Right atrium auricular region (tissue), 2 donors: ENCODE data around the gene EFCAB7. TPM values are rescaled to one million over a fixed set of nuclear protein-coding genes. Genes with fewer than 3 reads are reported as not detected.

Experiments
- DNase-seq: peaks from one replicate; pipeline ENCODE4 v3.0.0-alpha.2; 2019; ENCODE audit warnings: low spot score
- H3K27ac ChIP-seq, 2 donors: fragments of 200-600 bp; sonication (generic); 1 replicate in 1 of 2; 2 replicates in 1 of 2; pipeline ENCODE4 v1.5.1; 2016 to 2019
- H3K27me3 ChIP-seq, 2 donors: fragments of 200-600 bp; sonication (generic); one replicate each; pipeline versions ENCODE4 v1.5.1 to v1.6.0; 2017 to 2019
- H3K36me3 ChIP-seq: fragments of 200-600 bp; sonication (generic); one replicate; pipeline ENCODE4 v1.5.1; 2016
- H3K4me1 ChIP-seq, 2 donors: fragments of 200-600 bp; sonication (generic); one replicate each; pipeline versions ENCODE4 v1.5.1 to v1.6.0; 2017 to 2019
- H3K4me3 ChIP-seq, 2 donors: fragments of 200-600 bp; sonication (generic); 1 replicate in 1 of 2; 2 replicates in 1 of 2; pipeline ENCODE4 v1.5.1; 2017 to 2019; ENCODE audit warnings: mild to moderate bottlenecking in 1 of 2, moderate library complexity in 1 of 2
- H3K9me3 ChIP-seq, 2 donors: fragments of 200-600 bp; sonication (generic); one replicate each; pipeline ENCODE4 v1.5.1; 2019
- total RNA-seq, 2 donors: library from RNA; depleted of rRNA; stranded (reverse); fragments of >200 nt; gene quantifications; one replicate each; pipeline ENCODE4 v1.1.0, GENCODE V29; 2016
- TF ChIP-seq, protein P1 (sequence below), 2 donors: fragments of 200-600 bp; sonication (generic); IDR thresholded peaks; one replicate each; pipeline ENCODE4 v1.5.1; 2019; ENCODE audit warnings: antibody characterized with exemption in 2 of 2

Gene EFCAB7
- total RNA-seq, 2 donors from 2014 or later = 5.6 to 6.7 TPM

DNA sequence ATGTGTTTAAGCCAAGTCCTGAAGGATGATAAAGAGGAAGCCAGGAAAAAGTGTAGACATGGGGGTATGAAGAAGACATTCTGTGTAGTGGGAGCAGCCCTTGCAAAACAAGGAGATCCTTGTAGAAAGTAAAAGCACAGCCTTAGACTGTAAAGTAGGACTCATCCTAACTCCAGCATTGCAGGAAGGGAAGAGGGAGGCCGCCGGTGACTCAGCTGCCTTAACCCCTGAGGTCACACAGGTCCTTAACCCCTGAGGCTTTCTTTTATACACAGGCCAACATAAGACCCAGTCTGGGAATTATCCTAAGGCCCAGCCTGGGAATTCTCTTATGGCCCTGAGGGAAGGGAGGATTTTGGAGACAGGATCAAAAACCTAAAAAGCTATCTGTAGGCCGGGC is 87.9 kb downstream of the EFCAB7 start:
- Histone ChIP-seq H3K27me3 (no peaks in the 10 kb centered on the region), H3K36me3 (no peaks in the 10 kb centered on the region), H3K4me3 (no peak overlapping the region), H3K9me3 (no peaks in the 10 kb centered on the region), H3K4me1 (peaks cover 0 to 10% of the 10 kb centered on the region in 2 donors), H3K27ac (no peak overlapping the region)
- TF ChIP-seq, protein P1, sequence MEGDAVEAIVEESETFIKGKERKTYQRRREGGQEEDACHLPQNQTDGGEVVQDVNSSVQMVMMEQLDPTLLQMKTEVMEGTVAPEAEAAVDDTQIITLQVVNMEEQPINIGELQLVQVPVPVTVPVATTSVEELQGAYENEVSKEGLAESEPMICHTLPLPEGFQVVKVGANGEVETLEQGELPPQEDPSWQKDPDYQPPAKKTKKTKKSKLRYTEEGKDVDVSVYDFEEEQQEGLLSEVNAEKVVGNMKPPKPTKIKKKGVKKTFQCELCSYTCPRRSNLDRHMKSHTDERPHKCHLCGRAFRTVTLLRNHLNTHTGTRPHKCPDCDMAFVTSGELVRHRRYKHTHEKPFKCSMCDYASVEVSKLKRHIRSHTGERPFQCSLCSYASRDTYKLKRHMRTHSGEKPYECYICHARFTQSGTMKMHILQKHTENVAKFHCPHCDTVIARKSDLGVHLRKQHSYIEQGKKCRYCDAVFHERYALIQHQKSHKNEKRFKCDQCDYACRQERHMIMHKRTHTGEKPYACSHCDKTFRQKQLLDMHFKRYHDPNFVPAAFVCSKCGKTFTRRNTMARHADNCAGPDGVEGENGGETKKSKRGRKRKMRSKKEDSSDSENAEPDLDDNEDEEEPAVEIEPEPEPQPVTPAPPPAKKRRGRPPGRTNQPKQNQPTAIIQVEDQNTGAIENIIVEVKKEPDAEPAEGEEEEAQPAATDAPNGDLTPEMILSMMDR (IDR thresholded peaks at IDR 0.05) = no peak
- DNase-seq = no peak

DNA sequence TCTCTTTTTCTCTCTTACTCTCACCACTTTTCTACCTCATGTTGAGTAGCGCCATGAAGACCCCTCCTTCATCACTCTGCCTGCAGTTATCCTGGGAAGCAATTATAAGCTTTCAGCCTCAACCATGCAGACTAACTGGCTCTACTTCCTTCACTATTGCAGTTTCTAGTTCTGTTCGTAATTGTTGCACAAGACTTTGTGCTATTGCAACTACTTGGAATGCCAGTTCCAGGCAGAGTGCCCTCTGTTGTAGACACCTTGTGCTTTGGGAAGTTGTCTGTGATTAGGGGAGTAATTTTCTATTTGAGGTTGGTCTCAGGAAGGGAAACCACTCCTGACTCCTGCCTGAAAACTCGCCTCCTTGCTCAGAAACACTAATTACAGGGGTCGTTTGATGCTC is 89.2 kb downstream of the EFCAB7 start:
- no peaks in the 10 kb centered on the region for H3K9me3 ChIP-seq
- H3K4me3 ChIP-seq = no peak overlapping the region
- H3K27ac ChIP-seq = no peak overlapping the region
- DNase-seq = no peak
- TF ChIP-seq, protein P1 (IDR thresholded peaks at IDR 0.05) = no peak
- H3K36me3 ChIP-seq = no peaks in the 10 kb centered on the region
- peaks cover 0 to 10% of the 10 kb centered on the region in 2 donors for H3K4me1 ChIP-seq
- no peaks in the 10 kb centered on the region for H3K27me3 ChIP-seq

DNA sequence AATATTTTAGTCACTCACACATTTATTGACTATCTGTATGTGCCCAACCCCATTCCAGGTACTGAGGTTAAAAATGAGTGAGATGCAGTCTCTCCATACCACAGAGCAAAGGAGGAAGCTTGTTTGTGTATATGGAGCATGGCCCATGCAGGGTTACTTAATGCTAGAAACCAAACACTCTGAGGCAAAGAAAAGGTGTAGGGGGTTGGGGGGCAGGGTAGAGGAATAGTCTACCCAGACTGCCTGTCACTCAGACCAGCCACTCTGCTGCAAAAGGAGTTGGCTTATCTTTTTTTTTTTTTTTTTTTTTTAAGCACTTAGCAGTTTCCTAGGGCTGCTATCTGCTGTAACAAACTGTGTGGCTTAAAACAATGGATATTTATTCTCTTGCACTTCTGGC is 89.6 kb downstream of the EFCAB7 start:
- Histone ChIP-seq H3K27ac (no peak overlapping the region), H3K4me3 (no peak overlapping the region), H3K36me3 (no peaks in the 10 kb centered on the region), H3K27me3 (no peaks in the 10 kb centered on the region), H3K4me1 (peaks cover 0 to 10% of the 10 kb centered on the region in 2 donors), H3K9me3 (no peaks in the 10 kb centered on the region)
- TF ChIP-seq, protein P1 (IDR thresholded peaks at IDR 0.05) = no peak
- no peak for DNase-seq

DNA sequence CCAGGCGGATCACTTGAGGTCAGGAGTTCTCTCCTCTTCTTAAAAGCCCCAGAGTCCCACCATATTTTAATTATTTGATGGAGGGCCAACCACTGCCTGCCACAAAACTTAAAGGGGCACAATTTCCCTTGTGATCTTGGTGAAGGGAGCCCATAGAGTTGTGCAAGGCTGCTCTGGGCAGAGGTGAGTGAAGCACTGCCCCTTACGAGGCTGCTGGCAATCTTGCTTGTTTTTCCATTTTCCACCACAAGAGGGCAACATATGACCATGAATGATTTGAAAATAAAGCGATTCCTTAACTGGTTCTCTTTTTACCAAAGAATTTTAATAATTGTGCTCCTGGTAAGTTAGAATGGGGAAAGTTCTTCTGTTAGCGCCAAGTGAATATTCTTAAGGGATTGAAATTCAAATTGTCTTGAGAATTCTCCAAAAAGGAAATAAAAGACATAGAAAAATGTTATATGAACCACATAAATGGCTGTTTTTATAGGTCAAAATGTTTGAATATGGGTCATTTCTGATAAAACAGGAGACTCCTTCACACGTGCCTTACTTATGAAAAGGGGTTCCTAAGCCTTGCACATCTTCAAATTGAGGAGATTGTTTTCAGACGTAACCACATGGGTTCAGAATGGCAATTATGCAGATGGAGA is 92.6 kb downstream of the EFCAB7 start:
- no peak overlapping the region for H3K27ac ChIP-seq
- H3K36me3 ChIP-seq = no peaks in the 10 kb centered on the region
- peaks cover 0 to 10% of the 10 kb centered on the region in 2 donors for H3K4me1 ChIP-seq
- peak; percentile 77 for DNase-seq
- TF ChIP-seq, protein P1 (IDR thresholded peaks at IDR 0.05) = peak; percentile 74 to 86
- no peaks in the 10 kb centered on the region for H3K27me3 ChIP-seq
- no peaks in the 10 kb centered on the region for H3K9me3 ChIP-seq
- no peak overlapping the region for H3K4me3 ChIP-seq

DNA sequence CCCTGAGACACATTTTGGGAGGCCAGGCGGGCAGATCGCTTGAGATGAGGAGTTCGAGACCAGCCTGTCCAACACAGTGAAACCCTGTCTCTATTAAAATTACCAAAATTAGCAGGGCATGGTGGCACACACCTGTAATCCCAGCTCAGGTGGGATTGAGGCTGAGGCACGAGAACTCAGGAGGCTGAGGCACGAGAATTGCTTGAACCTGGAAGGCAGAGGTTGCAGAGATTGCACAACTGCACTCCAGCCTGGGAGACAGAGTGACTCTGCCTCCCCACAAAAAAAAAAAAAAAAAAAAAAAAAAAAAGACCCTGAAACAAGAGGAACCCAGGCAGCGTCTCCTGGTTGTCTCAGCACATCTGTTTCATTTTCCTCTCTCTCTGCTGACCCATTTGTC is 94.1 kb downstream of the EFCAB7 start:
- H3K36me3 ChIP-seq = no peaks in the 10 kb centered on the region
- H3K4me3 ChIP-seq = no peak overlapping the region
- H3K27ac ChIP-seq = no peak overlapping the region
- no peaks in the 10 kb centered on the region for H3K9me3 ChIP-seq
- H3K4me1 ChIP-seq = peaks cover 0 to 17% of the 10 kb centered on the region in 2 donors
- TF ChIP-seq, protein P1 (IDR thresholded peaks at IDR 0.05) = no peak
- H3K27me3 ChIP-seq = no peaks in the 10 kb centered on the region
- no peak for DNase-seq

DNA sequence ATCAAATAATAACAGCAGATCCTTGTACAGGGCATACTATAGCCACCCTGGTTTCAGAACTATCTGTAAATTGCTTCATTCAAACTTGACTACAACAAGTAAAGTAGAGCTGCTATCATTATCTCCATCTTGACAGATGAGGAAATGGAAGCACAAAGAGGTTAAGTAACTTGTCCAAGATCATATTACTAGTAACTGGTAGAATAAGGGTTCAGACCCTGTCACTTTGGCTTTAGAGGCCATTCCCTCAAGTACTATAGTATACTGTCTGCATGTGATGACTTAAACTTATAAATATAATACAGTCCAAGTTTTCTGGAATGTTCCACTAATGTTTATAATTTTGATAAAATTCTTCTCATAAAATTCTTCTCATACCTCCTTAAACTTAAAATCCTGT is 94.7 kb downstream of the EFCAB7 start:
- Histone ChIP-seq H3K4me3 (no peak overlapping the region), H3K4me1 (peaks cover 0 to 17% of the 10 kb centered on the region in 2 donors), H3K36me3 (no peaks in the 10 kb centered on the region), H3K27ac (no peak overlapping the region), H3K27me3 (no peaks in the 10 kb centered on the region), H3K9me3 (no peaks in the 10 kb centered on the region)
- no peak for DNase-seq
- TF ChIP-seq, protein P1 (IDR thresholded peaks at IDR 0.05) = no peak
